Upper lobe of left lung (tissue), 6 donors: ENCODE data around the gene MRPL23. TPM values are rescaled to one million over a fixed set of nuclear protein-coding genes. Genes with fewer than 3 reads are reported as not detected.

Source experiments
- ATAC-seq, 2 donors: fragments of 200-7000 bp; cut with Tn5 transposase; one replicate each; pipeline ENCODE4 v1.9.1; 2022; ENCODE audit warnings: mild to moderate bottlenecking in 2 of 2, moderate library complexity in 2 of 2; ENCODE audit not compliant: low FRiP score in 2 of 2
- DNase-seq, 2 donors: peaks; one replicate each; pipeline ENCODE4 v3.0.0-alpha.2; 2019 to 2020
- H3K27ac ChIP-seq, 4 donors: fragments of 200-600 bp; sonication (generic); one replicate each; pipeline ENCODE4 v1.5.1; 2016 to 2019
- H3K27me3 ChIP-seq, 4 donors: fragments of 200-600 bp; sonication (generic); one replicate each; pipeline ENCODE4 v1.5.1; 2017 to 2019
- H3K36me3 ChIP-seq, 4 donors: fragments of 200-600 bp; sonication (generic); one replicate each; pipeline ENCODE4 v1.5.1; 2016 to 2019
- H3K4me1 ChIP-seq, 4 donors: fragments of 200-600 bp; sonication (generic); one replicate each; pipeline ENCODE4 v1.5.1; 2018 to 2019
- H3K4me3 ChIP-seq, 4 donors: fragments of 200-600 bp; sonication (generic); one replicate each; pipeline ENCODE4 v1.5.1; 2017 to 2019; ENCODE audit warnings: mild to moderate bottlenecking in 2 of 4, moderate library complexity in 1 of 4
- H3K9me3 ChIP-seq, 4 donors: fragments of 200-600 bp; sonication (generic); one replicate each; pipeline ENCODE4 v1.5.1; 2018 to 2019
- CTCF ChIP-seq, 6 experiments: fragments of 450-650 bp in 4 of 6; fragments of 200-600 bp in 2 of 6; sonication (generic) in 2 of 6; IDR thresholded peaks; one replicate each; pipeline ENCODE4 v1.5.1; 2016 to 2019; ENCODE audit warnings: antibody characterized with exemption in 6 of 6
- EP300 ChIP-seq, 4 donors: sonication (generic); formaldehyde crosslinking; IDR thresholded peaks; one replicate each; pipeline ENCODE4 v1.5.1; 2017; ENCODE audit warnings: antibody characterized with exemption in 4 of 4, control low read depth in 2 of 4
- POLR2A ChIP-seq, 4 donors: fragments of 450-650 bp; IDR thresholded peaks; one replicate each; pipeline ENCODE4 v1.5.1; 2016 to 2017; ENCODE audit warnings: antibody characterized with exemption in 4 of 4, mild to moderate bottlenecking in 2 of 4
- POLR2AphosphoS5 ChIP-seq, 2 donors: sonication (generic); formaldehyde crosslinking; IDR thresholded peaks; one replicate each; pipeline ENCODE4 v1.5.1; 2017; ENCODE audit warnings: antibody characterized with exemption in 2 of 2
- WGBS, 2 donors: methylation state at CpG; one replicate each; pipeline ENCODE4 v1.1.5; 2017 to 2018; 5-methylcytosine and 5-hydroxymethylcytosine counted together
- total RNA-seq, 6 donors: library from RNA; depleted of rRNA in 4 of 6; stranded (reverse); fragments of >200 nt in 4 of 6; gene quantifications; one replicate each; pipeline versions ENCODE4 v1.1.0 to v1.2.1, GENCODE V29; 2016 to 2021
- donor health status: DM: no; HTN: no; CAD: no; lungs with moderate emphysema.
- donor health status: DM: no; HTN: yes; CAD: no; lungs with severe emphysema.

Gene MRPL23
- total RNA-seq, 6 donors from 2014 or later: 62.1 to 287 (median 150) TPM

- 75 to 83% methylated on average over 10 to 21 of the region's 21 CpGs for WGBS, 2 donors
- no peaks in the 10 kb centered on the region for H3K27me3 ChIP-seq
- no peaks in the 10 kb centered on the region for H3K36me3 ChIP-seq
- no peak overlapping the region for H3K27ac ChIP-seq
- no peak overlapping the region for H3K4me3 ChIP-seq
- no peaks in the 10 kb centered on the region for H3K9me3 ChIP-seq
- no peak for TF ChIP-seq POLR2A (IDR thresholded peaks at IDR 0.05)
- TF ChIP-seq EP300 (IDR thresholded peaks at IDR 0.05): no peak
- no peak for TF ChIP-seq POLR2AphosphoS5 (IDR thresholded peaks at IDR 0.05)
- TF ChIP-seq CTCF (IDR thresholded peaks at IDR 0.05): no peak
- DNase-seq (peak in 1 of 2 donors; percentile 60), ATAC-seq (peak in 1 of 2 donors; percentile 1)
- no peaks in the 10 kb centered on the region for H3K4me1 ChIP-seq
These were observed 26.1 kb upstream of the MRPL23 start for GRCh38 chr11:1920909-1921573.

- no peak for TF ChIP-seq EP300 (IDR thresholded peaks at IDR 0.05)
- no peak for TF ChIP-seq CTCF (IDR thresholded peaks at IDR 0.05)
- TF ChIP-seq POLR2A (IDR thresholded peaks at IDR 0.05): no peak
- TF ChIP-seq POLR2AphosphoS5 (IDR thresholded peaks at IDR 0.05): no peak
- 72 to 75% methylated on average over 17 to 18 of the region's 18 CpGs for WGBS, 2 donors
- DNase-seq: peak in 1 of 2 donors; percentile 84
- H3K27me3 ChIP-seq: no peaks in the 10 kb centered on the region
- no peak overlapping the region for H3K27ac ChIP-seq
- H3K9me3 ChIP-seq: no peaks in the 10 kb centered on the region
- H3K4me1 ChIP-seq: no peaks in the 10 kb centered on the region
- no peaks in the 10 kb centered on the region for H3K36me3 ChIP-seq
- no peak overlapping the region for H3K4me3 ChIP-seq
- peak in 1 of 2 donors; percentile 54 for ATAC-seq
These were observed 25.5 kb upstream of the MRPL23 start for GRCh38 chr11:1921574-1922141.

- no peak for TF ChIP-seq POLR2A (IDR thresholded peaks at IDR 0.05)
- TF ChIP-seq CTCF (IDR thresholded peaks at IDR 0.05): no peak
- no peak for TF ChIP-seq EP300 (IDR thresholded peaks at IDR 0.05)
- no peak for TF ChIP-seq POLR2AphosphoS5 (IDR thresholded peaks at IDR 0.05)
- H3K27ac ChIP-seq: no peak overlapping the region
- ATAC-seq (peak in 1 of 2 donors; percentile 13), DNase-seq (peak in 1 of 2 donors; percentile 53)
- no peaks in the 10 kb centered on the region for H3K4me1 ChIP-seq
- H3K27me3 ChIP-seq: no peaks in the 10 kb centered on the region
- no peak overlapping the region for H3K4me3 ChIP-seq
- 75% methylated on average over 7 to 14 of the region's 14 CpGs for WGBS, 2 donors
- no peaks in the 10 kb centered on the region for H3K9me3 ChIP-seq
- H3K36me3 ChIP-seq: no peaks in the 10 kb centered on the region
These were observed 24.6 kb upstream of the MRPL23 start for GRCh38 chr11:1922481-1923081.

- Histone ChIP-seq H3K9me3 (no peaks in the 10 kb centered on the region), H3K4me3 (no peak overlapping the region), H3K27me3 (no peaks in the 10 kb centered on the region), H3K36me3 (no peaks in the 10 kb centered on the region), H3K4me1 (no peaks in the 10 kb centered on the region), H3K27ac (no peak overlapping the region)
- no peak for ATAC-seq
- TF ChIP-seq CTCF (IDR thresholded peaks at IDR 0.05) (no peak), POLR2A (IDR thresholded peaks at IDR 0.05) (no peak), EP300 (IDR thresholded peaks at IDR 0.05) (no peak), POLR2AphosphoS5 (IDR thresholded peaks at IDR 0.05) (no peak)
- 81 to 86% methylated on average over 17 to 22 of the region's 22 CpGs for WGBS, 2 donors
- peak in 1 of 2 donors; percentile 46 for DNase-seq
These were observed 23.8 kb upstream of the MRPL23 start for GRCh38 chr11:1923201-1923956.
